NCI-H2227 treated with DMSO at 0.1 percent for 48 hours (cell line): ENCODE measurements around the gene NPLOC4.
"Not testable (repeated sequence)": the region's sequence is repeated elsewhere in the genome, so short reads cannot be mapped to it uniquely, and the experiment has no call there.

Experiments used
- DNase-seq: peaks from one replicate; lab custom pipeline; 2025; lab: John Stamatoyannopoulos, UW

The NPLOC4 gene

GRCh38 chr17:81631482-81631881, 5.4 kb downstream of the NPLOC4 start:
- DNase-seq, result no peak

DNA sequence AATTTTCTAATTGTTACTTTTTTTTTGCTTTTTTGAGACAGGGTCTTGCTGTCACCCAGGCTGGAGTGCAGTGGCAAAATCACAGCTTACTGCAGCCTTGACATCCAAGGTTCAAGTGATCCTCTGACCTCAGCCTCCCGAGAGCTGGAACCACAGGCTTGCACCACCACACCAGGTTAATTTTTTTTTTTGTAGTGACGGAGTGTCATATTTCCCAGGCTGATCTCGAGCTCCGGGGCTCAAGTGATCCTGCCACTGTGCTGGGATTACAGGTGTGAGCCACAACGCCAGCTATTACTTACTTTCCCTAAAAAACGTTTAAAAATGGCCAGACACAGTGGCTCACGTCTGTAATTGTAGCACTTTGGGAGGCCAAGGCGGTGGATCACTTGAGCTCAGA, 6.6 kb downstream of the NPLOC4 start:
- no peak for DNase-seq

GRCh38 chr17:81621494-81622130, 15.3 kb downstream of the NPLOC4 start:
- DNase-seq, result no peak

GRCh38 chr17:81618307-81618706, 18.6 kb downstream of the NPLOC4 start:
- not testable (repeated sequence) for DNase-seq

GRCh38 chr17:81616877-81617276, 20.0 kb downstream of the NPLOC4 start:
- DNase-seq, result no peak

- DNase-seq, result no peak
These were observed 21.4 kb downstream of the NPLOC4 start for GRCh38 chr17:81615401-81615930.

DNA sequence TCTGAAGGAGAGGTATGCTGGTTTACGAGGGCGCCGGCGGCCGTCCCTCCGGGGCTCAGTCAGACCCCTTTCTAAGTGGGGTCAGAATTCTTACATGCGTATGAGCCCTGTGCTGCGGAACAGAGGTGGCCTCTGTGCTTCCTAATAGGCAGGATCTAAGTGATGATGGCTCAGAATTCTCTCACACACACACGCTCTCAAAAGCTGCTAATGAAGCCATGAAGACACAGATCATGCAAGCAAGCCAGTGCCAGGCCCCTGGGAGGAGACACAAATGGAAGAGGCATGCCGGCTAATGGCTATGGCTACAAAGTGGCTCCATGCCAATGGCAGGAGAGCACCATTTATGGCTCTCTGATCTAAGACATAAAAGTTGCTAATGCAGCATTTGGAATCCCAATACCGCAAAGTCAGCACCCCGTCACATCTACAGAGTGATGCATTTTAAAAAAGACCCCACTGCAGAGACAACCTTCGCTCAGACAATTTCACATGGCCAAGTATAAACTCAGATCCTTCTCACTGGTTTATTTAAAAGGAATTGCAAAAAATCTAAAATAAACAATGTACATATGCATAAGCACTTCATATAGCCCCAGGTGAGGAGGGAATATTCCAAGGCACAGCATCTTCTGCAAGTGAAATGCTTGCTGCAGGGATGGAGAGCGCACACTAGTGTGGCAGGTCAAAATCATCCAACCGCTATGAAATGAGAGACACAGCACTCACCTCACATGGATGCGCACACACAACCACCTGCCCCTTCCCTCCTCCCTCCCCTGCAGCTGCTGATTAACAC, 24.5 kb downstream of the NPLOC4 start:
- DNase-seq, result no peak

GRCh38 chr17:81609541-81610311, 27.2 kb downstream of the NPLOC4 start:
- no peak for DNase-seq

- no peak for DNase-seq
These were observed 28.3 kb downstream of the NPLOC4 start for GRCh38 chr17:81608605-81609004.

DNA sequence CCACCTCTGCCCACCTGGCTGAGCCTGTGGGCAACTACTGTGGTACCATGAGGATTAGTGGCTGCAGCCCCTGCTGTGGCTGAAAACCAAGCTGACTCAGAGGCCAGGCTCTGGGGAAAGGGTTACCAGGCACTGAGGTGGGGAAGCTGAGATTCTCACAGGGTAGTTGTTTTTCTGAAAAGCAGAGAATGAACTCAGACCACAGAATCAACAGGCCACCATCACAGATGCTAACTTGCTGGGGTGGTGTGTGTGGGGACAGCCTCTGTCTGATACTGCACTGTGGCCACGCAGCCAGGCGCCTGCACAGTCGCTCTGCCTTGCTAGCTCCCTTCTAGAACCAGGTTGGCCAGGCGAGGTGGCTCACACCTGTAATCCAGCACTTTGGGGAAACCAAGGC, 28.8 kb downstream of the NPLOC4 start:
- DNase-seq, result no peak

DNA sequence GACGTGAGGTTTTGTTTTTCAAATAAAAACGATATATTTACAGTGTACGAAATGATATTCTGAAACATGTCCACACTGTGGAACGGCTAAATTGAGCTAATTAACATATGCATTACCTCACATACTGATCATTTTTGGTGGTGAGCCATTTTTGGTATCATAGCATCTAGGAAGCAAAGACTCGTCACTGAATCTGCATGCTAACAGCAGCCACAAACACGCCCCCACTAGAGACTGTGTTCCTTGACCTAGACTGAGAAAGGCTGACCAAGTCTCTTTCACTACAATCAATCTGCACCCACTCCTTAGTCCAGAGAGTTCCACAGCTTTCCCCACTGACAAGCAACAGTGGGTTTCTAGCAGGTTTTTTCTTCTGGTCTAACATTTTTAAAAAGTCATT, 29.5 kb downstream of the NPLOC4 start:
- no peak for DNase-seq

- DNase-seq, result no peak
These were observed 32.9 kb downstream of the NPLOC4 start for GRCh38 chr17:81603846-81604610.

GRCh38 chr17:81601525-81602120, 35.3 kb downstream of the NPLOC4 start:
- DNase-seq, result peak; percentile 40

- DNase-seq, result no peak
These were observed 37.0 kb downstream of the NPLOC4 start for GRCh38 chr17:81599719-81600486.

GRCh38 chr17:81593105-81593871, 43.6 kb downstream of the NPLOC4 start:
- DNase-seq, result no peak

GRCh38 chr17:81591971-81592370, 44.9 kb downstream of the NPLOC4 start:
- no peak for DNase-seq

DNA sequence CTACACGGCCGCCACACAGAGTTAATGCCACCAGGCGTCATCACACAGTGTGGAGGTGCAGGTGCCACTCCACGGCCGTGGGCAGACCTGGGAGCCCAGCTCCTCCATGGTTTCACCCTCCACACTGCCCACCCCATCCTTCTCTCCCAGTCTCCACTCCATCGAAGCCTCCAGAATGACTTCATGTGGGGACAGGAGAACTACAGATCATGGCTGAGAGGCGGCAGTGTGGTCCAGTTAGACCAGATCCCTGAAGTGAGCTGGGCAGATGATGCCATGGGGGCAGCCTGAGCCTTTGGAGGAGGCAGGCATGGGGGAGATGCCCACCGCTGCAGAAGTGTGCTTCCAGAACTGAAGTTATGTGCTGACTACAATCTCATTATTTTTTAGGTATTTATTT, 46.8 kb downstream of the NPLOC4 start:
- no peak for DNase-seq

GRCh38 chr17:81589612-81590011, 47.3 kb downstream of the NPLOC4 start:
- no peak for DNase-seq

DNA sequence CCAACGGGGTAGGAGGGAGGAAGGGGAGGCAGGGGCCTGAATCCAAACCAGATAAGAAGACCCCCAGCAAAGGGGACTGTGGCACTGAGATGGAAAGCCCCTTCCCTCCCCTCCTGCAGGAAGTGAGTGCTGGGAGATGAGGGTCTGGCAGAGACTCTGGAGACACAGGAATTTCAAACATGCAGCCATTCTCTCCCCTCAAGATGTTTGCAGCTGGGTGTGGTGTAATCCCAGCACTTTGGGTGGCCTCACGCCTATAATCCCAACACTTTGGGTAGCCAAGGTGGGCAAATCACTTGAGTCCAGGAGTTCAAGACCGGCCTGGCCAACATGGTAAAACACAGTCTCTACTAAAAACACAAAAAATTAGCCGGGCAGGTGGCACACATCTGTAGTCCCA, 50.8 kb downstream of the NPLOC4 start:
- no peak for DNase-seq

DNA sequence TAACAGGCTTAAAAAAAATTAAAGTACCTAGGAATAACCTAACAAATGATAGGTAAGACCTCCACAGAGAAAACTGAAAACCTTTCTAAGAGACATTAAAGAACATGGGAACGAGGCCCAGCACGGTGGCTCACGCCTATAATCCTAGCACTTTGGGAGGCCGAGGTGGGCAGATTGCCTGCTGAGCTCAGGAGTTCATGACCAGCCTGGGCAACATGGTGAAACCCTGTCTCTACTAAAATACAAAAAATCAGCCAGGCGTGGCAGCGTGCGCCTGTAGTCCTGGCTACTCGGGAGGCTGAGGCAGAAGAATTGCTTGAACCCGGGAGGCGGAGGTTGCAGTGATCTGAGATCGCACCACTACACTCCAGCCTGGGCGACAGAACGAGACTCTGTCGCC, 52.1 kb downstream of the NPLOC4 start:
- not testable (repeated sequence) for DNase-seq
